ENCODE measurements around the gene LYPD4. TPM values are rescaled to one million over a fixed set of nuclear protein-coding genes. Genes with fewer than 3 reads are reported as not detected.
"Not testable (repeated sequence)": the region's sequence is repeated elsewhere in the genome, so short reads cannot be mapped to it uniquely, and the experiment has no call there.

The LYPD4 gene
- total RNA-seq, 1 experiment from 2014 or later = not detected

DNA sequence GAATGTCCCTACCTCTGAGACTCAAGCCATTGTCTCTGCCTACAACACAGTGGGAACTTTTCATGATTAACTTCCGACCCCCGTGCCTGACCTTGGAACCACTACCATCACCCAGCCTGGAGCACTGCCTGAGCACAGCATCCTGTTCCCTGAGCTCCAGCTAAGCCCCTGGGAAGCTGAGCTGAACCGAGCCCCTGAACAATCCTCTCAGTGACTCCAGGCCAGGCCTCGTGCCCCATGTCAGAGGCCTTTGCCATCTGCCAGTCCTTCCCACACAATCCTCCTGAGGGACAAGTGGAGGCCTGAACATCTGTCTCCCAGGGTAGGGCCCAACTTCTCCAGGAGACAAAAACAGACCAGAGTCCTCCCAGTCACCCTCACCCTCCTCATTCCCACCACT lies 30.6 kb downstream of the LYPD4 start:
- no peak for DNase-seq (ENCODE audit: low read depth)
- in situ Hi-C loops (cut with HindIII; ENCODE audit: low pct_unique_long_range_greater_than_20kb, low sequenced_read_pairs) = no loop called here

DNA sequence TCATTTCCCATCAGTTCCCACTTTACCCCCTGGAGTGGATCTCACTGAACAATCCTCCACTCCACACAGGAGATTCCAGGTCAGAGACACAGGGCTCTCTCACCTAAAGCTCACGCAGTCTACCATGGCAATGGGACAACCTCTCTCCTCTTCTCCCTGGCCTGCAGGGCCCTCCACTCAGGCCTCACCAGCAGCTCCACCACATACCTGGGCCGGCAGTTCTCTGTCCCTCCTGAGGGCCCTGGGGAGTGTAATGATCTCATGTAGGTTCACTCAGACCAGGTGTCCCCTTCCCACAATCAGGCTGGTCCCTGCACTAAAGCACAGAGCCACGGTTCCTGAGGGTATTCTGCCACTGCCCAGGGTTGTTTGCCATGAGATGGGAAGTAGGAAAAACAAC lies 32.5 kb downstream of the LYPD4 start:
- in situ Hi-C loops (cut with HindIII; ENCODE audit: low pct_unique_long_range_greater_than_20kb, low sequenced_read_pairs) = no loop called here
- DNase-seq (ENCODE audit: low read depth) = no peak

DNA sequence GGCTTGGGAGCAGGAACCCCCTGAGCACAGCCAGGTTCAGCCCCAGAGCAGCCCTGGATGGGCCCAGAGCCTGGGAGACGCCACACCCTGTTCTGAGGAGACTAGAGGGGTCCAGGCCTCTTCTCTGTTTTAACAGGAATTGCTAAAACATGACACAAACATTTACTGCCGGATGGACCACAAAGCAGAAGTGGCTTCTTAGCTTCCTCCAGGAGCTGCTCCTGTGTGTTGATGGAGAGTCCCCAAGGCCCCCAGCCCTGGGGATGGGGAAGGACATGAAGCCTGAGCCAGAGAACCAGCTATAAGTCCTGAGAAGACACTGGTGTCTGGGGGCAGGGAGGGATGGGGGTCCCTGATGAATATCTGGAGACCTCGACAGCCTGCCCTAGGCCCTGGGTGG lies 33.4 kb downstream of the LYPD4 start:
- no peak for DNase-seq (ENCODE audit: low read depth)
- in situ Hi-C loops (cut with HindIII; ENCODE audit: low pct_unique_long_range_greater_than_20kb, low sequenced_read_pairs) = no loop called here

DNA sequence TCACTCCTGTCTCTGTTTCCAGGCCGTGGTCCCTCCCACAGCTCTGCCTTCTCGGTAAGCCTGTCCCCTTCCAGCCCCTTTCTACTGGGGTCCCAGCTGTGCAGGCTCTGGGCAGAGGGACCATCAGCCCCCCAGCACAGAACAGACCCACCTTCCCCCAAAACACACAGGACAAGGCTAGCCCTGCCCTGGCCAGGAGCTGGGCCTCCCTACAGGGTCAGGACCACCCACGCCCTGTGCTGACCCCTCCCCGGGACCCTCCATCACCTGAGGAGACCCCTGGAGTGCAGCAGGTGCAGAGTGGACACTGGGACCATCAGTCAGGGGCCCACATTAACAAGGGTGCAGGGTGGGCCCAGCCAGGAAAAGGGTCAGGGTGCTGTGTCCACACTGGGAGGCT lies 34.2 kb downstream of the LYPD4 start:
- no peak for DNase-seq (ENCODE audit: low read depth)
- in situ Hi-C loops (cut with HindIII; ENCODE audit: low pct_unique_long_range_greater_than_20kb, low sequenced_read_pairs) = no loop called here

DNA sequence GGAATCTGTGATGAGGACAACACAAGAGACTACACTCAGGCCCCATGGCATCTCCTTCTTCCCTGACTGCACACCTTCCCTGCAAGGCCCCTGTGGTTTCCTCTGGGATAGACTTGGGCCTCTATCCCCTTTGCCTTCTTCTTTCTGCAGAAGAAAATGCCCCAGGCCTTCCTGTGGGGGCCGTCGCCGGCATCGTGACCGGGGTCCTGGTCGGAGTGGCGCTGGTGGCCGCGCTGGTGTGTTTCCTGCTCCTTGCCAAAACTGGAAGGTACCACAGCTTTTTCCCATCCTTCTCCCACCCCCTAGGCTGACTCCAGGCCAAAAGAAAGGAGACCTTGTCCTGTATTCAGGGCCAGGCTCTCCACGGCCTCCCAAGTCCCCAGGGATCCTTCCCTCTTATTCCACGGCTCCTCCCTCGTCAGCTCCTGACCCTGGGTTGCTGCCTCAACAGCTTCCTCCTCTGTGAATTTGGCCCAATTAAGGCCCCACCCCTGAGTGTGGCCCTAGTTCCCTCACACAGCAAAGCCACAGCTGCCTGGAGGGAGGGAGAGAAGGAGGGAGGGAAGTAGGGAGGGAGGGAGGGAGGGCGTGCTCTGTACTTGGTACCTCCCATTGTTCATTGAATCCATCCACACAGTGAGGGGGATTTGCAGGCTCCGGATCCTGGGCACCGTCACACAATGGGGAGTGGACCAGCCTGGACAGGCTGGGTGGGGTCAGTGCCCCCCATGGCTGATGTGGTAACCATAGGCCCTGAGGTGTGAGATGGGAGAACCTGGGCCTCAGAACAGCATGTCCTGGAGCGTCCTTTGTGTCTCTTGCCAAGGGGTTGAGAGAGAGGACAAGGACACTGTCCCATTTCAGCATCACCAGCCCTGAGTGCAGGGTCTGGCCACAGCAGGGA lies 35.6 kb downstream of the LYPD4 start:
- DNase-seq (ENCODE audit: low read depth) = no peak
- in situ Hi-C loops (cut with HindIII; ENCODE audit: low pct_unique_long_range_greater_than_20kb, low sequenced_read_pairs) = no loop called here

DNA sequence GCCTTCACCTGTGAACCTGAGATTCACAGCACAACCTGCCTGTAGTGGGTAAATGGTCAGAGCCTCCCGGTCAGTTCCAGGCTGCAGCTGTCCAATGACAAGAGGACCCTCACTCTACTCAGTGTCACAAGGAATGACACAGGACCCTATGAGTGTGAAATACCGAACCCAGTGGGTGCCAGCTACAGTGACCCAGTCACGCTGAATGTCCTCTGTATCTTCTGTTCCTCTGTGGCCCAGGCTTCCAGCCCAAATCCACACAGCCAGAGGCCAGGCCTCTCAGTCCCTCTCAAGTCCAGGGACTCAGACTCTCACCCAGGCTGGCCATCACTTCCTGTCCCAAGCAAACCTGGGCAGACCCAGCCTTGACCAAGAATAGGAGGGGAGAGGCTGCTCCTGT lies 37.3 kb downstream of the LYPD4 start:
- no peak for DNase-seq (ENCODE audit: low read depth)
- in situ Hi-C loops (cut with HindIII; ENCODE audit: low pct_unique_long_range_greater_than_20kb, low sequenced_read_pairs) = no loop called here

DNA sequence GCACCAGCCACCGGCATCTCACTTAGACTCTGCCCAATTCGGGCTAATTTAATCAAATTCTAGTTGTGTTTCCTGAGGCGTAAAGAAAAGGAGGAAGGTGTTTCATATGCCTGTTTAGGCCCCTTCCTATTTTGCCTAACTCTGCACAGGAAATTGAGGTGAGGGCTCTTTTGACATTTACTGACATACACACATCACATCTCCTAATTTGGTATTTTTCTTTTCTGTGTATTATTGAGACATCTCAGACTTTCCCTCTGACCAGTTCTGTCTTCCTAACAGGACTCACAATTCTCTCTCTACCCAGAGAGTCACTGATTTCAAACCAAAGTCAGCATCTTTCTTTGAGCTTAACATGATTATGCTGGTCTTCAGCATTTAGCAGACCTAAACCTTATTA lies 40.1 kb downstream of the LYPD4 start:
- in situ Hi-C loops (cut with HindIII; ENCODE audit: low pct_unique_long_range_greater_than_20kb, low sequenced_read_pairs) = no loop called here
- DNase-seq (ENCODE audit: low read depth) = no peak

DNA sequence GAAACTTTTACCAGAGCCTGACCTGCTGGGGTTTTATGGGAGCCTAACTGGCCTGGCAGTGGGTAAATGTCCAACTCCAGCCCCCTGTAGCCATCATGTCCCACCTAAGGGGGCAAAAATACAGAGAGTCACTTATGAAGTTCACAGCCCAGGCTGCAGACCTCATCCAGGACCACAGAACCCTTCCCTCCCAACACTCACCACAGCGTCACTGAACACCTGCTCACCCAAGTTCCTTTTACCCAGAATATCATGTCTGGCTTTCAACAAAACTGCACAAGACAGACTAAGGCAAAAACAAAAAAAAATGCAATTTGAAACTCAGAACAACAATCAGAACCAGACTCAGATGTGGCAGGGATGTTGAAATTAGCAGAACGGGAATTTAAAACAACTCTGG lies 41.7 kb downstream of the LYPD4 start:
- no peak for DNase-seq (ENCODE audit: low read depth)
- in situ Hi-C loops (cut with HindIII; ENCODE audit: low pct_unique_long_range_greater_than_20kb, low sequenced_read_pairs) = no loop called here

DNA sequence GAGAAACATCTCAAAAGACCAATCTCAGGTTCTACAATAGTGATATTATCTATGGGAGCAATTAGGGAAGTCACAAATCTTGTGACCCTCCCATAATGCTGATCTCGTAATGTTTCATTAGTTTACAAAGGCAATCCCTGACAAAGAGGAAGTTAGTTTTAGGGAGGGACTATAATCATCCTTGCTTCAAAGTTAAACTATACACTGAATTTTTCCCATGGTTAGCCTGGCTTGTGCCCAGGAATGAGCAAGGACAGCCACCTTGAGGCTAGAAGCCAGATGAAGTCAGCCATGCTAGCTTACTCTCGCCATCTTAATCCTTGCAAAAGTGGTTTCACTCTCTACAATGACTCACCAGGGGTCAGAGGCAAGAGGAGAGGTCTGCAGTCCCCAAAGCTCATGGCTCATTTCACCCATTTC lies 42.7 kb downstream of the LYPD4 start:
- in situ Hi-C loops (cut with HindIII; ENCODE audit: low pct_unique_long_range_greater_than_20kb, low sequenced_read_pairs) = no loop called here

DNA sequence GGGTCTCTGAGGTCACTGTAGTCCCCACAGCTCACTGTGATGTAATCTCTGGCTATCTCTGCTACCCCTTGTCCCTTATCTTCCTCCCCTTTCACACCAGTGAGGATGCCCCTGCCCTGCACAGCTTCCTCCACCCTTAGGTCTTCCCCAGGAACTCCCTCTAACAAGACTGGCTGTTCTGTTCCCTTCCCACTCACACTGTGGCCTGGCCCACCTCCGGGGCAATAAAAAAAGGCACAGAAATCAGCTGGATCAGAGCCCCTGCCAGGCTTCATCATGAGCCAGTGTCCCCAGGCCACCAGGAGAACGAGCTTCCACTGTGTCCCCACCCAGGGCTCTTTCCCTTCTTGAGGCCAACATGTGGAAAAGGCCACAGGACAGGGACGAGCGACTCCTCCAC lies 43.5 kb downstream of the LYPD4 start:
- no peak for DNase-seq (ENCODE audit: low read depth)
- in situ Hi-C loops (cut with HindIII; ENCODE audit: low pct_unique_long_range_greater_than_20kb, low sequenced_read_pairs) = no loop called here

More for the DNA sequence above, 42.7 kb downstream of the LYPD4 start:
- peak; percentile 23 for DNase-seq (ENCODE audit: low read depth)

DNA sequence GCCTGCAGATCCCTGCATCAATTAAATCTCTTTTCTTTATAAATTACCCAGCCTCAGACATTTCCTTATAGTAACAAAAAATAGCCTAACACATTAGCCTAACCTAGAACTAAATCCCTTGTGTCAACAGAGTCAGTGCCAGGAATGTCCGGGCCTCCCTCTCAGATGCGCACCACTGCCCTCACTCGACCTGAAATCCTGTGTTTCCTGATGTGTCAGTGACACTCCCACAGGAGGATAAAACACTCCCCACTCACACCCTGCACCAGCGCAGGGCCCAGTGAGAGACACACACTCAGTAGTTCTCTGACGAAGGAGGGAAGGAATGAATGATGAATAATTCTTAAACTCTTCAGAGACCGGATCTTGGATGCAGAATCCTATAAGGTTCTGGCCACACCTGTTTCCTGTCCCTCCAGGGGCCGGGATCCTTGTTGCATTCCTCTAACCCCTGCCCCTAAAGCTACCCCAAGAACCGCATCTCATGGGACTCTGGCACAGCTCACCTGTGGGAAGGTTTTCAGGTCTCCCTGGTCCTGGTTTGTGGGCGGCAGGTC lies 45.0 kb downstream of the LYPD4 start:
- in situ Hi-C loops (cut with HindIII; ENCODE audit: low pct_unique_long_range_greater_than_20kb, low sequenced_read_pairs) = no loop called here
- DNase-seq (ENCODE audit: low read depth) = peak; percentile 80

DNA sequence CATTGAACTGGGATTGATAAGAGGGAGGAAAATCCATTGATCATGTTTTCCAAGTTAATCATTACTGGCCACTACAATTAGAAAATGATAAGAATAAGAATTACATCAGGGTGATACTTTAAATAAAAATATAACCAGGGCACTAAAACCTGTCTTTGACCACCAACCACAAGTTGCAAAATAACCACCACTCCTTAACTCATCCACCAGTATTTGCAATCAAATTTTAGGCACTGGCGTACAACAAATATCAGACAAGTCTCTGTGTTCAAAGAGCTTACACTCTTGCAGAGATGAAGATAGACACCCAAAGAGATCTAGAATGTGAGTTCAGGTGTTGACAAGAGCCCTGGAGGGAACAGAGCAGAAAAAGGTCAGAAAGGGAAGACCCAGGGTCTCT lies 47.6 kb downstream of the LYPD4 start:
- in situ Hi-C loops (cut with HindIII; ENCODE audit: low pct_unique_long_range_greater_than_20kb, low sequenced_read_pairs) = no loop called here
- no peak for DNase-seq (ENCODE audit: low read depth)

DNA sequence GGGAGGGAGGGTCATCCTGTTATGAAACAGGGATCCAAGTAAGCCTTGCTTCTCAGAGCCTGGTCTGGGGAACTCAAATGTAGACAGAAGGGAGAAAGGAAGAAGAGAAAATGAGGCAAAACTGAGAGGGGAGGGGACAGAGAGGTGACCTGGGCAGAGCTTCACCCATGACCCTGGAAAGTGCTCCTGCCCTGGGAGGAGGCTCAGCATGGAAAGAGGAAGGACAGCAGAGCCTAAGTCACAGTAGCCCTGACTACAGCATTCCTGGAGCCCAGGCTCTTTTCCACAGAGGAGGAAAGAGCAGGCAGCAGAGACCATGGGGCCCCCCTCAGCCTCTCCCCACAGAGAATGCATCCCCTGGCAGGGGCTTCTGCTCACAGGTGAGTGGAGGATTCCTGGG lies 48.1 kb downstream of the LYPD4 start, which contains the start of gene CEACAM3:
TSS of gene CEACAM3 (plus strand) at position 226 of the 400 bp plus-strand sequence. CDS start at position 317, 91 bp downstream.
- in situ Hi-C loops (cut with HindIII; ENCODE audit: low pct_unique_long_range_greater_than_20kb, low sequenced_read_pairs) = no loop called here
- no peak for DNase-seq (ENCODE audit: low read depth)

DNA sequence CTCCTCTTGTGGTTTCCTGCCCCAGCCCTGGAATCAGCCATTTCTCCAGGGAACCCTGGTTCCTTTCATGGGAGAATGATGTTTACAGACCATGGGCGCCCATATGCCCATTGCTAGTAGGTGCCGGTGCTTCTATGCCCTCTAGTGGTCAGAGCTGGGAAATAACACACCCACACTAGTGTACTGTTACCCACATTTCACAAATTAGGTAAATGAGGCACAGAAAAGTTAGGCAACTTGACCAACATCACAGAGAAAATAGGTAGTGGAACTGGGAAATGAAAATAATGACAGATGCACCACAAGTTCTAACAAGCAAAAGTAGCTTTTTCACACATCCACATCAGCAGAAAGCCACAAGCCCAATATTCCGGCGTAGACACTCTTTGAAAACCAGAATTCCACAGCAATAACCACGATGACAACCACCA lies 49.4 kb downstream of the LYPD4 start:
- DNase-seq (ENCODE audit: low read depth) = peak; percentile 23
- in situ Hi-C loops (cut with HindIII; ENCODE audit: low pct_unique_long_range_greater_than_20kb, low sequenced_read_pairs) = no loop called here

DNA sequence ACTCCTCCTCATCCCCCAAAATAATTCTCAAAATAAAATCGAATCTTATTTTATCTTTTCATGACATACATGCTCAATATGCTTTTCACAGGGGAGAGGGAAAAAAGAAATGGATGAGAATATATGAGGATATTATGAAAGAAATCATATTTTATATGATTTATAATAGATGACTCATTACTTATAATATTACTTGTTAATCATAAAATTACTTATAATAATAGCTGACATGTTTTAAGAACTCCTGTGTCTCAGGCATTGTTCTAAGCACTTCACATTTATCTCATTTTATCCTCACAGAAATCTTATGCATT lies 51.1 kb downstream of the LYPD4 start:
- no peak for DNase-seq (ENCODE audit: low read depth)
- in situ Hi-C loops (cut with HindIII; ENCODE audit: low pct_unique_long_range_greater_than_20kb, low sequenced_read_pairs) = no loop called here

DNA sequence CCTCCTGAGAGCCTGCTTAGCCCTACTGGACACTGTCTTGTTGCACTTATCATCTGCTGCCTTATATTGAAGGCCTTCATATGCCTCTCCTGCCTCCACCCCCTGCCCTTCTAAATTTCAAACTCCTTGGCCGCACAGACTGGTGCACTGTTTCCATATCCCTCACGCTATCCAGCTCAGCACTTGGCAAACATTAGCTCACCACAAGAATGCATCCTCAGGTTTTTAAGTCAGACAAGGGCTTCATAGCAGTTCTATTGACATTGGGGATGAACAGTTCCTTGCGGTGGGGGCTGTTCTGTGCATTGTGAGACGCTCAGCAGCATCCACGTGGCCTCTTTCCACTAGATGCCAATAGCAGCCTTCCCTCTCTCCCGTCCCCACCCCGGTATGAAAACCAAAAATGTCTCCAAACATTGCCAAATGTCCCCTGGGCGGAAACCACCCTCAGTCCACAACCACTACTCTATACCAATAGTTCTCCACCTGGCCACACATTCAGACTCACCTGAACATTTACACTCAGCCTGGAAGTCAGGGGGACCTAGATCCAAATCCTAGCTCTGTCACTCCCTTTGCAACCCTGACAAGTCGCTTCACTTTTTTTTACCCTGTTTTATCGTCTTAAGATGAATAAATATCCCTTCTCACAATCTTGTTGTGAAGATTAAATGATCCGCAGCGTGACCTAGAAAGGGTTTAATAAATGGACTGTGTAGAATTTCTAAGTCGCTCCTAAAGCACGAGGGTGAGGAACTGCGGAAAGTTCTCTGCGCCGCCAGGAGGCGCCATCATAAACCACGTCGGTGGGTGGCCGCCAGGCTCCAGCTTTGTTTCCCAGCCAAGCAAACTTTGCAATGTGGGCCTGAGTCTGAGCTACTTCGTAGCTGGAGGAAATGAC lies 51.7 kb downstream of the LYPD4 start:
- DNase-seq (ENCODE audit: low read depth) = no peak
- in situ Hi-C loops (cut with HindIII; ENCODE audit: low pct_unique_long_range_greater_than_20kb, low sequenced_read_pairs) = no loop called here

DNA sequence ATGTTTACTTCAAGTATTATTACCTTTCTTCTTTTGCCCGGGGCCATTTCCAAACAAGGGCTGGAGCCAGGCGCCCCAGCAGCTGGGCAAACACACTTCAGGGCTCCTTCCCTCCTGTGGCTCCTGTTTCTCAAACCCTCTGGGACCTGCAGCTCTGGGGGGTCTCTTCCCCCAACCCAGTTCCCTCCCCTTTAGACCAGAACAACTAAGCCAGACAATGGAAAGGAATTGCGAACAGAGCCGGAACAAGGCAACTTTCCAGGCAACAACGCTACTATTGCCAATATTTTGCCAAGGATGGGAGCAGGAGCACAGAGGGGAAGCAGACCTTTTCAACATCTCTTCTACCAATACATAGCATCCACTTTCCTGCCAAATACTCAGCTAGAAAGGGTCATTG lies 55.4 kb downstream of the LYPD4 start:
- in situ Hi-C loops (cut with HindIII; ENCODE audit: low pct_unique_long_range_greater_than_20kb, low sequenced_read_pairs); DNase-seq (ENCODE audit: low read depth): not testable (repeated sequence)

DNA sequence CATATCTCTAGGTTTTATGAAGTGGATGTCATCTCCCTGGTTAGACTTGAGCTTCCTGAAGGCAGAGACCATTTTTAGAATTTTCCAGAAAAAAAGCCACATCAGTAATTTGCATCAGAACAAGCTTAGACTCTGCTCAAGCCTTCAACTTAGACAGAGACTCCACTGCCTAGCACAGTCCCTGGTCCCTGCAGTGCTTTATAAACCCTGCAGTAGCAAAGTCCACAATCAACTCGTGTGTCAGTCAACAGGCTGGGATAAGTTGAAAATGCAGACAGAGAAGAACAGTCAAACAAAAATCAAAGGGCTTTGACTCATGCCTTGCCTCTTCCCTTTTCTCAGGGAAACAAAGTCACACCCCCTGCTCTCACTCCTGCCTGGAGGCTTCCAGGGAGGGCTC lies 56.0 kb downstream of the LYPD4 start:
- DNase-seq (ENCODE audit: low read depth); in situ Hi-C loops (cut with HindIII; ENCODE audit: low pct_unique_long_range_greater_than_20kb, low sequenced_read_pairs): not testable (repeated sequence)

All from Caki2 (cell line).